WTC11 (cell line): ENCODE results near the gene ADCY3.

ENCODE experiments used
- ATF3 ChIP-seq: sonication (generic); formaldehyde crosslinking; conservative IDR thresholded peaks from 2 replicates; pipeline ENCODE4 v1.8.1; 2022; ENCODE audit warnings: mild to moderate bottlenecking, missing genetic modification reagents
- CTCF ChIP-seq: fragments of 200-600 bp; IDR thresholded peaks from 2 replicates; pipeline ENCODE4 v1.8.0; 2022; ENCODE audit warnings: antibody characterized with exemption
- FOXJ3 ChIP-seq: sonication (generic); formaldehyde crosslinking; IDR thresholded peaks from 2 replicates; pipeline ENCODE4 v1.9.0; 2021; ENCODE audit warnings: missing genetic modification reagents, mild to moderate bottlenecking, borderline replicate concordance
- FOXP1 ChIP-seq: sonication (generic); formaldehyde crosslinking; IDR thresholded peaks from 2 replicates; pipeline ENCODE4 v1.8.0; 2022; ENCODE audit warnings: missing genetic modification reagents, mild to moderate bottlenecking, moderate library complexity, borderline replicate concordance
- MXD4 ChIP-seq: fragments of 250-450 bp; sonication (Bioruptor Pico); IDR thresholded peaks from 2 replicates; pipeline ENCODE4 v1.8.0; 2021; ENCODE audit warnings: mild to moderate bottlenecking, moderate library complexity, borderline replicate concordance
- NR2C2 ChIP-seq: sonication (generic); formaldehyde crosslinking; IDR thresholded peaks from 2 replicates; pipeline ENCODE4 v1.8.0; 2022; ENCODE audit warnings: mild to moderate bottlenecking, missing genetic modification reagents
- RELA ChIP-seq: sonication (generic); formaldehyde crosslinking; IDR thresholded peaks from 2 replicates; pipeline ENCODE4 v1.8.1; 2022; ENCODE audit warnings: missing genetic modification reagents, mild to moderate bottlenecking, borderline replicate concordance
- ZBTB21 ChIP-seq: sonication (generic); formaldehyde crosslinking; IDR thresholded peaks from 2 replicates; pipeline ENCODE4 v1.8.1; 2023; ENCODE audit warnings: mild to moderate bottlenecking, missing genetic modification reagents, borderline replicate concordance
- ZBTB43 ChIP-seq: sonication (generic); formaldehyde crosslinking; IDR thresholded peaks from 2 replicates; pipeline ENCODE4 v1.8.1; 2023; ENCODE audit warnings: mild to moderate bottlenecking, missing genetic modification reagents

GRCh38 chr2:24872344-24873115 is 47.5 kb downstream of the ADCY3 start:
- TF ChIP-seq ZBTB21 (CRISPR knock-in tag) (no peak), FOXP1 (CRISPR knock-in tag) (no peak), FOXJ3 (CRISPR knock-in tag) (no peak), ATF3 (CRISPR knock-in tag) (no peak), ZBTB43 (CRISPR knock-in tag) (no peak), NR2C2 (CRISPR knock-in tag) (no peak), CTCF (no peak), MXD4 (no peak), RELA (CRISPR knock-in tag) (no peak)
